Ammon's horn (tissue), 1 donor: ENCODE data around the gene RRP36.
"Not testable (repeated sequence)": the region's sequence is repeated elsewhere in the genome, so short reads cannot be mapped to it uniquely, and the experiment has no call there.

Experiments used
- DNase-seq: peaks from one replicate; pipeline ENCODE4 v3.0.0-alpha.2; 2016; ENCODE audit warnings: low spot score

Gene RRP36

DNA sequence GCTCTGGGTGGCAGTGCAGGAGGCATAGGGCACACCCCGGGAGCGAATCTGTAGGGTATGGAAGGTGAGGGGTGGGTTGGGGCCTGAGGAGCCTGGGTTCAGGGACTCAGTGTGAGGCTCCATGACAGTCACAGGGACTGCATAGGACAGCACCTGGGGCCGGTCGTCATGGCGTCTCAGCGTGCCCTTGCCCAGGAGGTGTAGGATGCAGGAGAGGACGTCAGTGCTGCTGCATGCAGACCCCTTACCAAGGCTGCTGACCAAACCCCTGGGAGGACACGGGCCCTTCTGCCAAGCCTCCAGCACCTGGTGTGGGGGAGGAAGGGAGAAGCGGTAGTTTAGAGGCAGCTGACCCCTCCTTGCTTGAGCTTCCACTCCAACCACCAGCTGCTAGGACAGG is 16.3 kb downstream of the RRP36 start:
- no peak for DNase-seq

- DNase-seq = no peak
Observed at GRCh38 chr6:43038727-43039126, 17.3 kb downstream of the RRP36 start.

DNA sequence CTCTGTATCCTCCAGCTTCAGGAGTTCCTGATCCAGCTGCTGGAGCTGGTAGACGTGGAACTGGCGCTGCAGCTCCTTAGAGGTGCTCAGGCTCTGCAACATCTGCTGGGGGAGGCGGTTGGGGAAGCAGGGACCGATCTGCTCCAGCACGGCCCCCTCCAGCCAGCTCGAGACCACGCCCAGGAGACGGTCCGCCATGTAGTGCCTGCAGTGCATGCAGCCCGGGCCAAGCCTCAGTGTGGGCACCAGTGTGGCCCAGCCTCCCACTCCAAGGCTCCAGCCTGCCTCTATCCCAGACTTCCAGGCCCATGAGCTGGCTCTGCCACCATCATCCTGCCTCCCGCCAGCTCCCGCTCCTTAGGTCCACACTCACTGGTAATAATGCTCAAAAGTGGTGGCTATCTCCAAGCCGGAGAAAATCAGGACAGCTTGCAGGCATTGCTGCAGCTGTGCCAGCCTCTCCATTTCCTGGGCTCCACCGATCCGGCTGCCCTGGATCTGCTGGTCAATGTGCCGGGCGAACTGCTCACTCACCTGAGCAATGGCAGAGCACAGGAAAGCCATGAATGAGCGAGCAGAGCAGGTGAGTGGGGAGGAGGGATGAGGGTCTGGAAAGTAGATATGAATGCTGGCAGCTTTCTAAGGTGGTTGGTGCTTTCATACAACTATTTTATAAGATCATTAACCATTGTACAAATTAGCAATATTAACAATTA is 19.3 kb downstream of the RRP36 start:
- DNase-seq = no peak

DNA sequence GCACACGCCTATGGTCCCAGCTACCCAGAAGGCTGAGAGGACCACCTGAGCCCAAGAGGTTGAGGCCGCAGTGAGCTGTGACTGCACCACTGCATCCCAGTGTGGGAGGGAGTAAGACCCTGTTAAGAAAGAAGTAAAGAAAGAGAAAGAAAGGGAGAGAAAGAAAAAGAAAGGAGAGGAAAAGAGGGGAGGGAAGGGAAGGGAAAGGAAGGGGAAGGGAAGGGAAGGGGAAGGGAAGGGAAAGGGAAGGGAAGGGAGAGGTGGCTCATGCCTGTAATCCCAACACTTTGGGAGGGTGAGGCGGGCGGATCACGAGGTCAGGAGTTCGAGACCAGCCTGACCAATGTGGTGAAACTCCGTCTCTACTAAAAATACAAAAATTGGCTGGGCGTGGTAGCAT is 20.1 kb downstream of the RRP36 start:
- not testable (repeated sequence) for DNase-seq

GRCh38 chr6:43043310-43043709 is 21.9 kb downstream of the RRP36 start:
- DNase-seq = no peak

DNA sequence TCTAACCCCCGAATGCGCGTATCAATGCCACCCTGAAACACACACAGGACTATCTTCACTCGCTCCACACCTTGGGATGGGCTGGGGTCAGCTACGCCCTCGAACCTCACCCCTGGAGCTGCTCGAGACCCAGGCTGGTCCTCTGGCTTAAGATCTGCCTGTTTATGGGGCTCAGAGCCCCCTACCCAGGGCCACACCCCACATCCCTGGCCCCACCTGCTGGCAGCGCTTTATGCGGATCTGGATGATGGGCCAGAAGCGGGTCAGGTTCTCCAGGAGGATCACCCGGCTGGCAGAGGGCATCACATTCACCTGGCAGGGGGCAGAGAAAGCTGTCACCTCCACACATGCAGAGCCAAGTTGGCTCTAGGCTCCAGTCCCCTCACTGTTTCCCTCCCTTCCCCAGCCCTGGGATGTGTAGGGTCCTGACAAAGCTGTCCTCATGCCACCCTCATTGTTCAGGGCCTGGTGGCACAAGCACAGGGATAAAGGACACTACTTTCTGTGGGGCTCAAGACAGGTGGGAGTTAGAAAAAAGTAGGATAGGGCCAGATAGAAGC is 24.0 kb downstream of the RRP36 start:
- DNase-seq = no peak

DNA sequence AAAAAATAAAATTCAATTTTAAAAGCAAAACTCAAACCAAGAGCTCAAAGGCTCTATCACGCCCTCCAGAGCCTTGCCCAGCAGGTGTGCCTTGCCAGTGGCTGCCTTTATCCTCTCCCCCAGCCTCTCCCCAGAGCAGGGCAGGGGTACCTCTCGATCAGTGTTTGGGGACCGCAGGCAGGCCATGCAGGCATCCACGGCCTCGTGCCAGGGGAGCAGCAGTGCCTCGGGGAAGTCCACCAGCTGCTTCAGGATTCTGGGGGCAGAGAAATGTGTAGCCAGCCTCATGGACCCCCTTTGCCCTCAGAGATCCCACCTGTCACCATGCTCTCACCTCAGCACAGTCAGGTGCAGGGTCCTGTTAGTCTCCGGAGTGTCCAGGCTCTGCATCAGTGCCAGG is 26.6 kb downstream of the RRP36 start:
- DNase-seq = no peak

DNA sequence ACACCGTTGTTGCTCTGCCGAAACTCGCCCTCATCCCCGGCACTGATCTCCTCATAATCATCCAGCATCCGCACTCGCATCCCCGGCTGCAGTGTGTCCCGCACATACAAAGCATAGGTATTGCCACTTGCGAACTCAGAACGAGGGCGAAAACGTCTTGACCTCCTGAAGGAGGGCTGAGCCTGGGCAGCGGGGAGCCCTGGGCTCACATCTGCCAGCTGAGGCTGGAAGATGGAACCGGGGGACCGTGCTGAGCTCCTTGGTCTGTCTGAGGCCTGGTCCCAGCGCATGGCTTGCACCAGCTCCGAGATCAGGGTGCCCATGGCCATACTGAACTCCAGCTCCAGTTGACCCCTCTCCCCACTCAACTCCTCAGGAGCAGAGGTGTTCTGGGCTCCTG is 29.6 kb downstream of the RRP36 start:
- DNase-seq = no peak

- DNase-seq = no peak
Observed at GRCh38 chr6:43052225-43052841, 30.9 kb downstream of the RRP36 start.

- DNase-seq = no peak
Observed at GRCh38 chr6:43052842-43053544, 31.6 kb downstream of the RRP36 start.

DNA sequence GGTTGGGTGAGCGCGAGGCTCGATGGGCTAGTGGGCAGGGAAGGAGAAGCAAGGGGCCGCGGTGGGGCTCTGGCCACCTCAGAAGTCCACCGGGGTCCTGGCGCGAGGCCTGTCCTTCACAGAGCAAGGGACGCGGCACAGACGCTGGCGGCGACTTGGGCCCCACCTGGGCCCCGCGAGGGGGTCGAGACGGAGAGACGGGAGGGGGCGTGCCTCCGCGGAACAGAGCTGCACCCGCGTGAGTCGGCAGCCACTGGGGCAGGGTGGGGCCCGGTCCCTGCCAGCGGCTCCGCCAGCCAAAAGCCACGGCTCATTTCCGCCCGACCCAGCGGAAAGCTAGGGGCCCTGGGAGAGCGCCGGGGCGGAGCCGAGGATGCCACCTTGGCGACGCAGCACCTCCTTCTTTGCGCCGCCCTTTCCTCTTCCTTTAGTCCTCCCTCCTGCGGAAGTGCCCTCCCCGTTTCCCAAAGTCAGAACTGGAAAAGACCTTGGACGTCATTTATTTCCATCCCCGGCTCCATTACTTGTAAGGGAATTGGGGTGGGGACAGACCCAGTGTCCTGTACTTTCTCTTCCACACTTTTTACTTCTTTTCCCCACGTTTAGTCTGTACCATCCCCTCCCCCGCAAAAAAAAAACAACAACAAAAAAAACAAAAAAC is 32.3 kb downstream of the RRP36 start, which contains the start of gene CUL7:
Gene CUL7, minus strand, starts transcription at position 307 of the 661 bp plus-strand sequence. CDS start 1,063 bp downstream, outside the sequence.
- DNase-seq = peak; percentile 91

- DNase-seq = no peak
Observed at GRCh38 chr6:43054206-43054943, 33.0 kb downstream of the RRP36 start.

- DNase-seq = no peak
Observed at GRCh38 chr6:43055966-43056365, 34.5 kb downstream of the RRP36 start.

- no peak for DNase-seq
Observed at GRCh38 chr6:43058531-43058930, 37.1 kb downstream of the RRP36 start.

DNA sequence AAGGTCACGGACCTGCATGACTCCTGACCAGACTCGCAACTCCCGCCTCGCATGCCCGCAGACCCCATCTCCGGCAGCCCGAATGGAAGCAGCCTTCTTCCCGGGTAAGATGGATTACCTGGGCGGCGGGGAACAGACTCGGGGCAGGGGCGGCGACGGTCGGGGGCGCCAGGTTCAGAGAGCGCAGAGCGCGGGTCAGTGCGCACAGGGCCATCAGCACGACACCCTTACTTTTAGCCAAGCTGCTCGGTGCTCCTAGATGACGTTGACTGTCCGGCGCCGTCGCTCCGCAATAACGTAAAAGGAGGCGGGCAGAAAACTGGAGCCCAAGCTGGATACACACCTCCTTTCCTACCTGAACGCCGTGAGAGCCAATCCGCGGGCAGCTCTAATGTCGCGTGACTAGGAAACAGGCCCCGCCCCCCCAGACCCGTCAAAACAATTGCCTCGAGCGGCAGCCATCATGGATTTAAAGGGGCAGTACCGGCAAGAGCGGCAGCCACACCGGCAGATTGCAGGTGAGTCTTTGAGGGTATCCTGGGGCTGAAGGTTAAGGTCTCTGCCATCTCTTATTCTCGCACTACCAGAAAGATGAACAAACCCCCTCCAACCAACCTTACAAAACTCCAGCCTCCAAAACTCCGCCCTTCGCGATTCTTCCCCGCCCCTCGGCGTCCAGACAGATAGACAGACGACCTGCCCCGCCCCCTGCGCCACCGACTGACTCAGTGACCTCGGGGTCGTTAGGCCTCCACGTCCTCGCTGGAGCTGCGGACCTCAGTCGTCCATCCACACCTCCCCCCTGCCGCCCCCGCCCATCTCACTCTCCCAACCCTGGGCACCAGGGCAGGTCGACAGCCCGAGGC is 38.0 kb downstream of the RRP36 start, which contains the start of the genes KLC4 and MRPL2:
Gene KLC4, plus strand, starts transcription at position 464 of the 866 bp plus-strand sequence. CDS start 1,705 bp downstream, outside the sequence.
Gene MRPL2, minus strand, starts transcription at position 267 of the 866 bp plus-strand sequence. Its CDS starts 53 bp downstream, at position 214.
- DNase-seq = peak; percentile 99

GRCh38 chr6:43060034-43060754 is 38.8 kb downstream of the RRP36 start:
- no peak for DNase-seq

DNA sequence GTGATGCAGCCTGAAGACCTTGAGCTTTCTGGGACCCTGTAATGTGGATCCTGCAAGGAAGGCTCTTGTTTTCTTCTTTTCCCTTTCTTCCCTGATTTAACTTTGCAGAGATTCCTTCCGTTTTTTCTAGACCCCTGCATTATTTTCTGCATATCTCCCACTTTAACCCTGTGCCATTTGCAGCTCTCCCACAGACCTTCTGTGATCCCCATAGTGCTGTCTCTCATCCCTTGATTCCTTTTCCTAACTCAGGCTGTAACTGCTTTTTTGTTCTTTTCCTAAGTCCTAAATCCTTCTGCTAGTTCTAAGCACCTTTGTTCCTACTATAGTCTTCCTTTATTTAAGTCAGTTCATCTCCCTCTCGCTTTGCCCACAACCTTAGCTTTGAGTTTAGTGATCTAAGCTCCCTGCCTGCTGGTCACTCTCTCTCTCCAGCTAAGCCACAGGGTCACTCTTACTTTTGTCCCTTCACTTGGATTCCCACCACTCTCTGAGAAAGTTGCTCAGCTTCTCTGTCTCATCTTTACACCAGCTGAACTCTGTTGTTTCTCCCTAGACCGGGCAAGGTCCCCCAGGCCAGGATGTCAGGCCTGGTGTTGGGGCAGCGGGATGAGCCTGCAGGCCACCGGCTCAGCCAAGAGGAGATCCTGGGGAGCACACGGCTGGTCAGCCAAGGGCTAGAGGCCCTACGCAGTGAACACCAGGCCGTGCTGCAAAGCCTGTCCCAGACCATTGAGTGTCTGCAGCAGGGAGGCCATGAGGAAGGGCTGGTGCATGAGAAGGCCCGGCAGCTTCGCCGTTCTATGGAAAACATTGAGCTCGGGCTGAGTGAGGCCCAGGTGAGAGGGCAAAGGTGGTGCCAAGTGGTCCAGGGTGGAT is 39.6 kb downstream of the RRP36 start:
- no peak for DNase-seq

GRCh38 chr6:43061861-43062260 is 40.4 kb downstream of the RRP36 start:
- DNase-seq = no peak

GRCh38 chr6:43062818-43063217 is 41.4 kb downstream of the RRP36 start:
- DNase-seq = no peak
